K562 (cell line): Measurements from ENCODE around the gene RBM4B. TPM values are rescaled to one million over a fixed set of nuclear protein-coding genes. Genes with fewer than 3 reads are reported as not detected.

Experiments used
- ETS2 ChIP-seq: IDR thresholded peaks from 2 replicates; pipeline ENCODE4 v1.6.1; 2016; ENCODE audit warnings: borderline replicate concordance, missing genetic modification characterization, mild to moderate bottlenecking, moderate library complexity, missing compliant biosample characterization; ENCODE audit not compliant: poor library complexity, severe bottlenecking
- ETV5 ChIP-seq: sonication (generic); formaldehyde crosslinking; IDR thresholded peaks from 2 replicates; pipeline ENCODE4 v1.4.0; 2020; ENCODE audit warnings: low read depth, mild to moderate bottlenecking, missing genetic modification reagents
- HDAC1 ChIP-seq, 2 experiments: fragments of 450-650 bp; IDR thresholded peaks; 2 replicates each; pipeline ENCODE4 v1.6.1; 2016 to 2017; ENCODE audit warnings: inconsistent platforms in 1 of 2, mild to moderate bottlenecking in 1 of 2, moderate library complexity in 1 of 2
- MCM3 ChIP-seq: fragments of 450-650 bp; IDR thresholded peaks from 2 replicates; pipeline ENCODE4 v1.6.1; 2016
- USF2 ChIP-seq: sonication (generic); formaldehyde crosslinking; IDR thresholded peaks from 2 replicates; pipeline ENCODE4 v1.5.0; 2020; ENCODE audit warnings: missing genetic modification reagents
- ZNF212 ChIP-seq: fragments of 450-650 bp; formaldehyde crosslinking; IDR thresholded peaks from 2 replicates; pipeline ENCODE4 v1.4.0; 2020; ENCODE audit warnings: mild to moderate bottlenecking
- ZNF41 ChIP-seq: fragments of 250-450 bp; sonication (Bioruptor Pico); conservative IDR thresholded peaks from 2 replicates; pipeline ENCODE4 v1.4.0; 2020; ENCODE audit warnings: mild to moderate bottlenecking
- ZNF518B ChIP-seq: fragments of 250-450 bp; sonication (Bioruptor Pico); IDR thresholded peaks from 2 replicates; pipeline ENCODE4 v1.5.0; 2021; ENCODE audit warnings: mild to moderate bottlenecking, moderate library complexity
- polyA plus RNA-seq, 8 experiments: library from polyadenylated mRNA; depleted of rRNA in 4 of 8; stranded (reverse) in 5 of 8; unstranded in 3 of 8; fragments of >200 nt; fragmentation: Nextera tagmentation in 2 of 8; fragmentation: Illumina TruSeq in 1 of 8; extraction: Ambion mirVana in 2 of 8; extraction: Trizol in 1 of 8; gene quantifications; 2 replicates each; pipeline versions ENCODE4 v1.2.1 to v1.2.3, GENCODE V29; 2011 to 2014; ENCODE audit warnings: inconsistent platforms in 1 of 8, missing spikeins in 1 of 8
- total RNA-seq, 7 experiments: library from RNA; depleted of rRNA in 6 of 7; stranded (reverse); fragments of >200 nt in 6 of 7; fragmentation: Illumina TruSeq in 2 of 7; extraction: Trizol in 2 of 7; gene quantifications; 2 replicates each; pipeline versions ENCODE4 v1.2.1 to v1.2.3, GENCODE V29; 2011 to 2021; ENCODE audit warnings: low replicate concordance in 1 of 7
- TF ChIP-seq, protein P1 (sequence below): fragments of 450-650 bp; IDR thresholded peaks from 2 replicates; pipeline ENCODE4 v1.6.1; 2017; ENCODE audit warnings: antibody characterized with exemption, mild to moderate bottlenecking
- TF ChIP-seq, protein P2 (sequence below): sonication (generic); formaldehyde crosslinking; IDR thresholded peaks from 2 replicates; pipeline ENCODE4 v1.8.0; 2023; ENCODE audit warnings: missing genetic modification reagents, mild to moderate bottlenecking, borderline replicate concordance

RBM4B gene
- total and polyA plus RNA-seq, 9 of the 15 experiments (the other 6 are each of a cell fraction or from before 2014, with no cell fraction given): 14.6 to 39.9 (median 23.3) TPM

DNA sequence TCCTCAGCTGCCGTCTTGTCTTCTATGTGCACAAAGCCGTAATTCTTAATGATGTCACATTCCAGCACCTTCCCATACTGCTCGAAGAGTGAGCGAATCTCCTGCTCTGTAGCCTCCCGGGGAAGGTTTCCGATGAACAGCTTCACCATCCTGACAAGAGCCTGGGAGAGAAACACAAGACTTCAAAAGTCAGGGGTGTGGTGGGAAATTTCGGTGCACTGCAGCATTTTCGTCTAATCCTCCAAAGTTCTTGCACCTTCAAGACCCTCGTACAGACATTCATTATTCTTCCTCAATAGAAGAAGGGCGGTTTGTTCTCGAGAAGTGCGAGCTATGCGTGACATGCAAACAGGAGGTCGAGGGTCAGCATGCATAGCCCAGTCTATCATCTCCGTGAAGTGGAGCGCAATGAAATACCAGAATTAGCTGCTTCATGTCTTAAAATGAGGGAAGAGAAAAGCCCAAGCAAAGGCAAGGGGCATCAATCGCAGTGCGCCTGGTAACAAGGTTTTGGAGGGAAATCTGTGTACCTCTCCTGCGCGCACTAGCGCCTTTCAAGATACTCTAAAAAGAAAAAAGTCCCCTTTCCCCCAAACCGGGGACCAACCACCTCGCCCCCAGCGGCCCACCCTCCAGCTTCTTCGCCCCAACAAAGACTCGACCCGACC, 622 bp downstream of the RBM4B start (continued):
- no peak for TF ChIP-seq ZNF518B (CRISPR knock-in tag)
- TF ChIP-seq HDAC1 (IDR thresholded peaks at IDR 0.05): 0 out of 4 replicates have a peak, but pooled peaks of 1 of the 2 experiments have one; percentile 4
- no peak for TF ChIP-seq MCM3
- TF ChIP-seq ZNF212 (CRISPR knock-in tag): no peak
- TF ChIP-seq ZNF41 (CRISPR knock-in tag): no peak
- TF ChIP-seq, protein P1, sequence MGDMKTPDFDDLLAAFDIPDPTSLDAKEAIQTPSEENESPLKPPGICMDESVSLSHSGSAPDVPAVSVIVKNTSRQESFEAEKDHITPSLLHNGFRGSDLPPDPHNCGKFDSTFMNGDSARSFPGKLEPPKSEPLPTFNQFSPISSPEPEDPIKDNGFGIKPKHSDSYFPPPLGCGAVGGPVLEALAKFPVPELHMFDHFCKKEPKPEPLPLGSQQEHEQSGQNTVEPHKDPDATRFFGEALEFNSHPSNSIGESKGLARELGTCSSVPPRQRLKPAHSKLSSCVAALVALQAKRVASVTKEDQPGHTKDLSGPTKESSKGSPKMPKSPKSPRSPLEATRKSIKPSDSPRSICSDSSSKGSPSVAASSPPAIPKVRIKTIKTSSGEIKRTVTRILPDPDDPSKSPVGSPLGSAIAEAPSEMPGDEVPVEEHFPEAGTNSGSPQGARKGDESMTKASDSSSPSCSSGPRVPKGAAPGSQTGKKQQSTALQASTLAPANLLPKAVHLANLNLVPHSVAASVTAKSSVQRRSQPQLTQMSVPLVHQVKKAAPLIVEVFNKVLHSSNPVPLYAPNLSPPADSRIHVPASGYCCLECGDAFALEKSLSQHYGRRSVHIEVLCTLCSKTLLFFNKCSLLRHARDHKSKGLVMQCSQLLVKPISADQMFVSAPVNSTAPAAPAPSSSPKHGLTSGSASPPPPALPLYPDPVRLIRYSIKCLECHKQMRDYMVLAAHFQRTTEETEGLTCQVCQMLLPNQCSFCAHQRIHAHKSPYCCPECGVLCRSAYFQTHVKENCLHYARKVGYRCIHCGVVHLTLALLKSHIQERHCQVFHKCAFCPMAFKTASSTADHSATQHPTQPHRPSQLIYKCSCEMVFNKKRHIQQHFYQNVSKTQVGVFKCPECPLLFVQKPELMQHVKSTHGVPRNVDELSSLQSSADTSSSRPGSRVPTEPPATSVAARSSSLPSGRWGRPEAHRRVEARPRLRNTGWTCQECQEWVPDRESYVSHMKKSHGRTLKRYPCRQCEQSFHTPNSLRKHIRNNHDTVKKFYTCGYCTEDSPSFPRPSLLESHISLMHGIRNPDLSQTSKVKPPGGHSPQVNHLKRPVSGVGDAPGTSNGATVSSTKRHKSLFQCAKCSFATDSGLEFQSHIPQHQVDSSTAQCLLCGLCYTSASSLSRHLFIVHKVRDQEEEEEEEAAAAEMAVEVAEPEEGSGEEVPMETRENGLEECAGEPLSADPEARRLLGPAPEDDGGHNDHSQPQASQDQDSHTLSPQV: 0 out of 2 replicates have a peak, but pooled peaks have one; percentile 11
- TF ChIP-seq USF2 (CRISPR knock-in tag): no peak
- TF ChIP-seq ETV5 (CRISPR knock-in tag): peak; percentile 61
- no peak for TF ChIP-seq ETS2 (tag)
- TF ChIP-seq, protein P2, sequence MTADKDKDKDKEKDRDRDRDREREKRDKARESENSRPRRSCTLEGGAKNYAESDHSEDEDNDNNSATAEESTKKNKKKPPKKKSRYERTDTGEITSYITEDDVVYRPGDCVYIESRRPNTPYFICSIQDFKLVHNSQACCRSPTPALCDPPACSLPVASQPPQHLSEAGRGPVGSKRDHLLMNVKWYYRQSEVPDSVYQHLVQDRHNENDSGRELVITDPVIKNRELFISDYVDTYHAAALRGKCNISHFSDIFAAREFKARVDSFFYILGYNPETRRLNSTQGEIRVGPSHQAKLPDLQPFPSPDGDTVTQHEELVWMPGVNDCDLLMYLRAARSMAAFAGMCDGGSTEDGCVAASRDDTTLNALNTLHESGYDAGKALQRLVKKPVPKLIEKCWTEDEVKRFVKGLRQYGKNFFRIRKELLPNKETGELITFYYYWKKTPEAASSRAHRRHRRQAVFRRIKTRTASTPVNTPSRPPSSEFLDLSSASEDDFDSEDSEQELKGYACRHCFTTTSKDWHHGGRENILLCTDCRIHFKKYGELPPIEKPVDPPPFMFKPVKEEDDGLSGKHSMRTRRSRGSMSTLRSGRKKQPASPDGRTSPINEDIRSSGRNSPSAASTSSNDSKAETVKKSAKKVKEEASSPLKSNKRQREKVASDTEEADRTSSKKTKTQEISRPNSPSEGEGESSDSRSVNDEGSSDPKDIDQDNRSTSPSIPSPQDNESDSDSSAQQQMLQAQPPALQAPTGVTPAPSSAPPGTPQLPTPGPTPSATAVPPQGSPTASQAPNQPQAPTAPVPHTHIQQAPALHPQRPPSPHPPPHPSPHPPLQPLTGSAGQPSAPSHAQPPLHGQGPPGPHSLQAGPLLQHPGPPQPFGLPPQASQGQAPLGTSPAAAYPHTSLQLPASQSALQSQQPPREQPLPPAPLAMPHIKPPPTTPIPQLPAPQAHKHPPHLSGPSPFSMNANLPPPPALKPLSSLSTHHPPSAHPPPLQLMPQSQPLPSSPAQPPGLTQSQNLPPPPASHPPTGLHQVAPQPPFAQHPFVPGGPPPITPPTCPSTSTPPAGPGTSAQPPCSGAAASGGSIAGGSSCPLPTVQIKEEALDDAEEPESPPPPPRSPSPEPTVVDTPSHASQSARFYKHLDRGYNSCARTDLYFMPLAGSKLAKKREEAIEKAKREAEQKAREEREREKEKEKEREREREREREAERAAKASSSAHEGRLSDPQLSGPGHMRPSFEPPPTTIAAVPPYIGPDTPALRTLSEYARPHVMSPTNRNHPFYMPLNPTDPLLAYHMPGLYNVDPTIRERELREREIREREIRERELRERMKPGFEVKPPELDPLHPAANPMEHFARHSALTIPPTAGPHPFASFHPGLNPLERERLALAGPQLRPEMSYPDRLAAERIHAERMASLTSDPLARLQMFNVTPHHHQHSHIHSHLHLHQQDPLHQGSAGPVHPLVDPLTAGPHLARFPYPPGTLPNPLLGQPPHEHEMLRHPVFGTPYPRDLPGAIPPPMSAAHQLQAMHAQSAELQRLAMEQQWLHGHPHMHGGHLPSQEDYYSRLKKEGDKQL (CRISPR knock-in tag): no peak
